ENCODE results near the gene RAB38.

Gene RAB38

DNA sequence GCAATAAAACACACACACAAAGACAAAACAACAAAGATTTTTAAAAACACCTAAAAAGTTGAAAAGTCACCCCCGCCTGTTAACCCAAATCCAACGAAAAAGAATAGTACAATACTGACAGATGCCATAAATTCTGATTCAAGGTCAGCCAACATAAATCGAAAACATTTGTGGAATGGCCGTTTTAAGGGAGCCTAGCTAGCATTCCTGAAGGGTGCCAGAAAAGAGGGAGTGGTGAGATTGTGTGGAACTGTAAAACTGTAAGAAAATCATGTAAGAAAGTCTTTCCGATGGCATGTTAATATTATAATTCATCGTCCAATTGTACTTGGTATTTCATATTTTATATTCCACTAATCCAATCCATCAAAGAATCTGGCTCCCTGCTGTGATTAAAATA lies 75.1 kb downstream of the RAB38 start:
- TF ChIP-seq, protein P1, sequence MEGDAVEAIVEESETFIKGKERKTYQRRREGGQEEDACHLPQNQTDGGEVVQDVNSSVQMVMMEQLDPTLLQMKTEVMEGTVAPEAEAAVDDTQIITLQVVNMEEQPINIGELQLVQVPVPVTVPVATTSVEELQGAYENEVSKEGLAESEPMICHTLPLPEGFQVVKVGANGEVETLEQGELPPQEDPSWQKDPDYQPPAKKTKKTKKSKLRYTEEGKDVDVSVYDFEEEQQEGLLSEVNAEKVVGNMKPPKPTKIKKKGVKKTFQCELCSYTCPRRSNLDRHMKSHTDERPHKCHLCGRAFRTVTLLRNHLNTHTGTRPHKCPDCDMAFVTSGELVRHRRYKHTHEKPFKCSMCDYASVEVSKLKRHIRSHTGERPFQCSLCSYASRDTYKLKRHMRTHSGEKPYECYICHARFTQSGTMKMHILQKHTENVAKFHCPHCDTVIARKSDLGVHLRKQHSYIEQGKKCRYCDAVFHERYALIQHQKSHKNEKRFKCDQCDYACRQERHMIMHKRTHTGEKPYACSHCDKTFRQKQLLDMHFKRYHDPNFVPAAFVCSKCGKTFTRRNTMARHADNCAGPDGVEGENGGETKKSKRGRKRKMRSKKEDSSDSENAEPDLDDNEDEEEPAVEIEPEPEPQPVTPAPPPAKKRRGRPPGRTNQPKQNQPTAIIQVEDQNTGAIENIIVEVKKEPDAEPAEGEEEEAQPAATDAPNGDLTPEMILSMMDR (IDR thresholded peaks at IDR 0.05; ENCODE audit: low read length, missing control alignments): no peak
- peak; percentile 16 for DNase-seq (ENCODE audit: low read depth)
- H3K4me3 ChIP-seq (replicated peaks; ENCODE audit: low read depth, low read length): no peak overlapping the region

GRCh38 chr11:88098289-88098688 lies 77.0 kb downstream of the RAB38 start:
- DNase-seq (ENCODE audit: low read depth): peak; percentile 18
- TF ChIP-seq, protein P1 (IDR thresholded peaks at IDR 0.05; ENCODE audit: low read length, missing control alignments): no peak

GRCh38 chr11:88089134-88089533 lies 86.1 kb downstream of the RAB38 start:
- no peak overlapping the region for H3K4me3 ChIP-seq (replicated peaks; ENCODE audit: low read depth, low read length)
- TF ChIP-seq, protein P1 (IDR thresholded peaks at IDR 0.05; ENCODE audit: low read length, missing control alignments): no peak
- no peak for DNase-seq (ENCODE audit: low read depth)

More at GRCh38 chr11:88098289-88098688, 77.0 kb downstream of the RAB38 start:
- H3K4me3 ChIP-seq (replicated peaks; ENCODE audit: low read depth, low read length): no peak overlapping the region

DNA sequence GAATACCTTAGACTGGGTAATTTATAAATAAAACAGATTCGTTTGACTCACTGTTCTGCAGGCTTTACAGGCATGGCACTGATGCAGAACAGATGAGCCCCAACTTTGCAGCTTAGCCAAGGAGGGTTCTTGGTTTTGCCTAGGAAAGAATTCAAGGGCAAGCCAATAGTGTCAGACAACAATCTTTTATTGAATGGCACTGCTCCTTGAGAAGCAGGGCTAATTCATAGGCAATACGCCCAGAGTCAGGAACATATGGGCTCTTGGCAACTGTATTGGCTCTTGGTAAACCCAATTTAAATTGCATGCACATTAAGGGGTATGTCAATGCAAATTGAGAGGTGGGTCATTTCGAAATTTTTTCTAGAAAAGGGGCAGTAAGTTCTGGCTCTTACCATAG lies 87.9 kb downstream of the RAB38 start:
- no peak overlapping the region for H3K4me3 ChIP-seq (replicated peaks; ENCODE audit: low read depth, low read length)
- TF ChIP-seq, protein P1 (IDR thresholded peaks at IDR 0.05; ENCODE audit: low read length, missing control alignments): no peak
- DNase-seq (ENCODE audit: low read depth): no peak

DNA sequence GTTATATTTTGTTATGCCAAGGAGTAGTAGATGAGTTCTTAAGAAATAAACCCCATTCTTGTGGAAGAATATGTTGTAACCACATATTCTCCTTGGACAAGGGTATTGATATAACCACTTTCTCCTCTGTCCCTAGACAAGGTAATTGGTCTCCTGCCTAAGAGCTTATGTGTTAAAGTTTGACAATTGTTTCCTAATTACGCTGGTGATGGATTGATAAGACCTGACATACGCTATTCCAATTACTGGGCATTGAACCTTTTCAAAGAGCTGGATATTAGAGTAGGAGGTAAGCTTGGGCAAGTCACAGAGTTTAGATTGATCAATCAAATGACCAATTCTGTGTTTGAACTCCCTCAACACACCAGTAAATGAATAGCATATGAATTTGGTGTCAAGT lies 88.9 kb downstream of the RAB38 start:
- H3K4me3 ChIP-seq (replicated peaks; ENCODE audit: low read depth, low read length): no peak overlapping the region
- DNase-seq (ENCODE audit: low read depth): no peak
- TF ChIP-seq, protein P1 (IDR thresholded peaks at IDR 0.05; ENCODE audit: low read length, missing control alignments): no peak

- TF ChIP-seq, protein P1 (IDR thresholded peaks at IDR 0.05; ENCODE audit: low read length, missing control alignments): no peak
- no peak for DNase-seq (ENCODE audit: low read depth)
- H3K4me3 ChIP-seq (replicated peaks; ENCODE audit: low read depth, low read length): no peak overlapping the region
Measured at GRCh38 chr11:88070437-88070836, 104.8 kb downstream of the RAB38 start.

- DNase-seq (ENCODE audit: low read depth): no peak
- no peak overlapping the region for H3K4me3 ChIP-seq (replicated peaks; ENCODE audit: low read depth, low read length)
- TF ChIP-seq, protein P1 (IDR thresholded peaks at IDR 0.05; ENCODE audit: low read length, missing control alignments): no peak
Measured at GRCh38 chr11:88068848-88069554, 106.2 kb downstream of the RAB38 start.
